GM13977 (cell line): Measurements from ENCODE around the gene RASL10A.

Source experiments
- DNase-seq: peaks from one replicate; pipeline ENCODE4 v3.0.0; 2012; ENCODE audit warnings: low spot score
- CTCF ChIP-seq: IDR thresholded peaks from 2 replicates; pipeline ENCODE4 v1.5.1; 2012; ENCODE audit warnings: mild to moderate bottlenecking, control low read depth; ENCODE audit not compliant: insufficient read depth; ENCODE audit errors: extremely low read depth, missing control alignments
- in situ Hi-C: fragments of 300-500 bp; cut with MboI; formaldehyde crosslinking; loops from one replicate; pipeline ENCODE4 v1.12.0; 2022; ENCODE audit warnings: low sequenced_read_pairs, low pct_unique_long_range_greater_than_20kb, mixed read lengths, inconsistent platforms; ENCODE audit not compliant: unreplicated experiment

RASL10A gene

GRCh38 chr22:29291215-29291614, 24.3 kb downstream of the RASL10A start:
- no peak for DNase-seq
- in situ Hi-C loops: no loop called here
- TF ChIP-seq CTCF: no peak

- TF ChIP-seq CTCF: no peak
- in situ Hi-C loops: no loop called here
- DNase-seq: no peak
Observed at GRCh38 chr22:29290061-29290460, 25.4 kb downstream of the RASL10A start.

- DNase-seq: no peak
- TF ChIP-seq CTCF: no peak
- in situ Hi-C loops: no loop called here
Observed at GRCh38 chr22:29288837-29289236, 26.7 kb downstream of the RASL10A start.

- no peak for DNase-seq
- no peak for TF ChIP-seq CTCF
- in situ Hi-C loops: no loop called here
Observed at GRCh38 chr22:29284196-29284595, 31.3 kb downstream of the RASL10A start.

GRCh38 chr22:29277927-29278326, 37.6 kb downstream of the RASL10A start:
- DNase-seq: no peak
- in situ Hi-C loops: no loop called here
- TF ChIP-seq CTCF: no peak

- TF ChIP-seq CTCF: no peak
- DNase-seq: no peak
- in situ Hi-C loops: no loop called here
Observed at GRCh38 chr22:29275819-29276565, 39.5 kb downstream of the RASL10A start.
